Stomach (tissue), 4 donors: ENCODE measurements around the gene RNF215.

ENCODE experiments used
- EP300 ChIP-seq: sonication (generic); formaldehyde crosslinking; IDR thresholded peaks from one replicate; pipeline ENCODE4 v1.6.1; 2017; ENCODE audit warnings: antibody characterized with exemption
- POLR2A ChIP-seq, 4 donors: fragments of 450-650 bp; IDR thresholded peaks; one replicate each; pipeline ENCODE4 v1.6.1; 2016; ENCODE audit warnings: antibody characterized with exemption in 4 of 4, control low read depth in 2 of 4, mild to moderate bottlenecking in 1 of 4, moderate library complexity in 1 of 4
- POLR2AphosphoS5 ChIP-seq, 3 donors: sonication (generic); formaldehyde crosslinking; IDR thresholded peaks; one replicate each; pipeline ENCODE4 v1.6.1; 2016; ENCODE audit warnings: antibody characterized with exemption in 3 of 3
- TF ChIP-seq, protein P1 (sequence below), 7 experiments: fragments of 450-650 bp in 4 of 7; fragments of 200-600 bp in 3 of 7; sonication (generic) in 3 of 7; IDR thresholded peaks; one replicate each; pipeline ENCODE4 v1.5.1; 2016 to 2019; ENCODE audit warnings: antibody characterized with exemption in 7 of 7, control low read depth in 2 of 7, mild to moderate bottlenecking in 1 of 7

DNA sequence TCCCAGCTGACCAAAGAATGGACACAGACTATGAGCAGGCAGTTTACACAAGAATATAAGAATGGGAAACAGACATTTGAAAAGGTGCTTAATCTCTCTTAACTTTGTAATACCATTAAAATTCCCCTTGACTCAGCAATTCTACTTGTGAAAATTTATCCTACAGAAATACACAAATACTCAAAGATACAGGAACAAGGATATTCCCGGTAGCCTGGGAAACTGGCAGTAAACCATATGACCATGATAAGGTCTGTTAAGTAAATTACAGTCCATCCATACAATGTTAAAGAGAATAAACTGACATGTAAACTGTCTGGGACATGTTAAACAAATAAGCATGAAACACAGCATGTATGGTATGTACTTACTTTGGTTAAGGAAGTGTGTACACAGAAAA, 29.6 kb upstream of the RNF215 start:
- TF ChIP-seq, protein P1, sequence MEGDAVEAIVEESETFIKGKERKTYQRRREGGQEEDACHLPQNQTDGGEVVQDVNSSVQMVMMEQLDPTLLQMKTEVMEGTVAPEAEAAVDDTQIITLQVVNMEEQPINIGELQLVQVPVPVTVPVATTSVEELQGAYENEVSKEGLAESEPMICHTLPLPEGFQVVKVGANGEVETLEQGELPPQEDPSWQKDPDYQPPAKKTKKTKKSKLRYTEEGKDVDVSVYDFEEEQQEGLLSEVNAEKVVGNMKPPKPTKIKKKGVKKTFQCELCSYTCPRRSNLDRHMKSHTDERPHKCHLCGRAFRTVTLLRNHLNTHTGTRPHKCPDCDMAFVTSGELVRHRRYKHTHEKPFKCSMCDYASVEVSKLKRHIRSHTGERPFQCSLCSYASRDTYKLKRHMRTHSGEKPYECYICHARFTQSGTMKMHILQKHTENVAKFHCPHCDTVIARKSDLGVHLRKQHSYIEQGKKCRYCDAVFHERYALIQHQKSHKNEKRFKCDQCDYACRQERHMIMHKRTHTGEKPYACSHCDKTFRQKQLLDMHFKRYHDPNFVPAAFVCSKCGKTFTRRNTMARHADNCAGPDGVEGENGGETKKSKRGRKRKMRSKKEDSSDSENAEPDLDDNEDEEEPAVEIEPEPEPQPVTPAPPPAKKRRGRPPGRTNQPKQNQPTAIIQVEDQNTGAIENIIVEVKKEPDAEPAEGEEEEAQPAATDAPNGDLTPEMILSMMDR (IDR thresholded peaks at IDR 0.05), result no peak
- no peak for TF ChIP-seq POLR2AphosphoS5 (IDR thresholded peaks at IDR 0.05)
- no peak for TF ChIP-seq POLR2A (IDR thresholded peaks at IDR 0.05)
- no peak for TF ChIP-seq EP300
